SHP77 treated with DMSO at 0.1 percent for 48 hours (cell line): ENCODE measurements around the gene SH3RF2.
"Not testable (repeated sequence)": the region's sequence is repeated elsewhere in the genome, so short reads cannot be mapped to it uniquely, and the experiment has no call there.

Experiments used
- DNase-seq: peaks from one replicate; lab custom pipeline; 2025; lab: John Stamatoyannopoulos, UW

SH3RF2 gene

GRCh38 chr5:146006470-146007190 lies 70.3 kb downstream of the SH3RF2 start:
- no peak for DNase-seq

- DNase-seq, result no peak
Measured at GRCh38 chr5:146007270-146007669, 70.9 kb downstream of the SH3RF2 start.

- no peak for DNase-seq
Measured at GRCh38 chr5:146007989-146008388, 71.6 kb downstream of the SH3RF2 start.

GRCh38 chr5:146009020-146009419 lies 72.6 kb downstream of the SH3RF2 start:
- DNase-seq, result no peak

- DNase-seq, result not testable (repeated sequence)
Measured at GRCh38 chr5:146010447-146010846, 74.1 kb downstream of the SH3RF2 start.

- no peak for DNase-seq
Measured at GRCh38 chr5:146013761-146014160, 77.4 kb downstream of the SH3RF2 start.

- no peak for DNase-seq
Measured at GRCh38 chr5:146015001-146015400, 78.6 kb downstream of the SH3RF2 start.

- no peak for DNase-seq
Measured at GRCh38 chr5:146016764-146017484, 80.5 kb downstream of the SH3RF2 start.

GRCh38 chr5:146018514-146019375 lies 82.4 kb downstream of the SH3RF2 start:
- no peak for DNase-seq

- DNase-seq, result no peak
Measured at GRCh38 chr5:146020100-146020499, 83.7 kb downstream of the SH3RF2 start.

- no peak for DNase-seq
Measured at GRCh38 chr5:146024034-146024433, 87.7 kb downstream of the SH3RF2 start.

- DNase-seq, result no peak
Measured at GRCh38 chr5:146025114-146025680, 88.8 kb downstream of the SH3RF2 start.

GRCh38 chr5:146025681-146026080 lies 89.3 kb downstream of the SH3RF2 start:
- DNase-seq, result no peak

GRCh38 chr5:146026307-146027010 lies 90.1 kb downstream of the SH3RF2 start:
- DNase-seq, result no peak

- no peak for DNase-seq
Measured at GRCh38 chr5:146027751-146028150, 91.4 kb downstream of the SH3RF2 start.

GRCh38 chr5:146032911-146033310 lies 96.5 kb downstream of the SH3RF2 start:
- no peak for DNase-seq

GRCh38 chr5:146034127-146034526 lies 97.7 kb downstream of the SH3RF2 start:
- DNase-seq, result no peak

GRCh38 chr5:146034605-146035004 lies 98.2 kb downstream of the SH3RF2 start:
- no peak for DNase-seq

GRCh38 chr5:146039420-146039819 lies 103.0 kb downstream of the SH3RF2 start:
- DNase-seq, result no peak

GRCh38 chr5:146040527-146040926 lies 104.1 kb downstream of the SH3RF2 start:
- DNase-seq, result no peak

GRCh38 chr5:146041180-146041789 lies 104.9 kb downstream of the SH3RF2 start:
- DNase-seq, result no peak
